Kidney epithelial cell (primary cell): Measurements from ENCODE around the gene TTLL5. TPM values are rescaled to one million over a fixed set of nuclear protein-coding genes. Genes with fewer than 3 reads are reported as not detected.
A peak's percentile ranks its signal among the peaks of the same experiment; 100 is the strongest.

Experiments used
- DNase-seq: peaks from one replicate; pipeline ENCODE4 v3.0.0-alpha.2; 2010; ENCODE audit warnings: low read depth
- H3K27me3 ChIP-seq: 2 replicates; pipeline ENCODE4 v1.6.0; 2011; ENCODE audit warnings: low read length; ENCODE audit not compliant: control insufficient read depth, insufficient read depth
- H3K36me3 ChIP-seq: 2 replicates; pipeline ENCODE4 v1.5.1; 2011; ENCODE audit warnings: low read length; ENCODE audit not compliant: control insufficient read depth, insufficient read depth
- H3K4me3 ChIP-seq: 2 replicates; pipeline ENCODE4 v1.5.1; 2011; ENCODE audit warnings: low read depth, mild to moderate bottlenecking, control low read depth, low read length
- CTCF ChIP-seq: IDR thresholded peaks from 2 replicates; pipeline ENCODE4 v1.5.1; 2011; ENCODE audit warnings: mild to moderate bottlenecking, moderate library complexity, low read length, control low read depth, inconsistent platforms; ENCODE audit not compliant: insufficient read depth, poor library complexity, severe bottlenecking
- total RNA-seq: library from RNA; depleted of rRNA; stranded (reverse); fragments of >200 nt; gene quantifications from 2 replicates; pipeline ENCODE4 v1.2.3, GENCODE V29; 2015

Gene TTLL5
- total RNA-seq, 1 donor from 2014 or later: 24.7 TPM

- Histone ChIP-seq H3K4me3 (no peak overlapping the region), H3K36me3 (peaks cover 2% of the 10 kb centered on the region), H3K27me3 (no peaks in the 10 kb centered on the region)
- DNase-seq: no peak
- TF ChIP-seq CTCF: no peak
Measured at GRCh38 chr14:75705014-75705413, 44.0 kb downstream of the TTLL5 start.

GRCh38 chr14:75709207-75709812 is 48.3 kb downstream of the TTLL5 start:
- Histone ChIP-seq H3K4me3 (no peak overlapping the region), H3K36me3 (no peaks in the 10 kb centered on the region), H3K27me3 (no peaks in the 10 kb centered on the region)
- peak; percentile 67 for TF ChIP-seq CTCF
- peak; percentile 50 for DNase-seq

- no peak overlapping the region for H3K4me3 ChIP-seq
Measured at GRCh38 chr14:75711105-75711795, 50.2 kb downstream of the TTLL5 start.

GRCh38 chr14:75711796-75712211 is 50.8 kb downstream of the TTLL5 start:
- peak; percentile 98 for DNase-seq
- TF ChIP-seq CTCF: no peak

More at GRCh38 chr14:75711105-75711795, 50.2 kb downstream of the TTLL5 start:
- no peak for DNase-seq
- TF ChIP-seq CTCF: peak; percentile 83
- Histone ChIP-seq H3K36me3 (no peaks in the 10 kb centered on the region), H3K27me3 (no peaks in the 10 kb centered on the region)

GRCh38 chr14:75714991-75715390 is 53.9 kb downstream of the TTLL5 start:
- Histone ChIP-seq H3K36me3 (peaks cover 2% of the 10 kb centered on the region), H3K4me3 (no peak overlapping the region), H3K27me3 (no peaks in the 10 kb centered on the region)
- no peak for DNase-seq
- no peak for TF ChIP-seq CTCF

More at GRCh38 chr14:75711796-75712211, 50.8 kb downstream of the TTLL5 start:
- H3K4me3 ChIP-seq: no peak overlapping the region
- H3K27me3 ChIP-seq: no peaks in the 10 kb centered on the region
- no peaks in the 10 kb centered on the region for H3K36me3 ChIP-seq
